ENCODE data around the gene ABHD10.

DNA sequence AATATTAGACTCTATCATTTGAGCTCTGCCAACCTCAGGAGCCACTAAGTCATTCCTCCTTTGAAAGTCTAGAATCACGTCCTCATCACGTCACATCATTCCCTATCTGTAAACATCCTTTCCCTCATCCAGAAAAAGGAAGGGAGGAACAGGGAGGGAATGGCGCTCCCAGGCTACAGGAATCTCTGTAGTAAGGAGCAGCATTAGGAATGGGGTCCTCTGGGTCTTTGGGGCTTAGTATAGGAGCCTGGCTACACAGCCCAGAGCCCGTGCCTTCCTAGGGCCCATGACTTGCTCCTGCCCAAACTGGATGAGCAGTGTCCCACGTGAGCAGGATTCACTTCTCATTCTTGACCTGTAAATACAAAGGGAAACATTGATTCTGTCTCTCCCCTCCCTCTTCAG lies 21.5 kb downstream of the ABHD10 start:
- TF ChIP-seq, protein P1, sequence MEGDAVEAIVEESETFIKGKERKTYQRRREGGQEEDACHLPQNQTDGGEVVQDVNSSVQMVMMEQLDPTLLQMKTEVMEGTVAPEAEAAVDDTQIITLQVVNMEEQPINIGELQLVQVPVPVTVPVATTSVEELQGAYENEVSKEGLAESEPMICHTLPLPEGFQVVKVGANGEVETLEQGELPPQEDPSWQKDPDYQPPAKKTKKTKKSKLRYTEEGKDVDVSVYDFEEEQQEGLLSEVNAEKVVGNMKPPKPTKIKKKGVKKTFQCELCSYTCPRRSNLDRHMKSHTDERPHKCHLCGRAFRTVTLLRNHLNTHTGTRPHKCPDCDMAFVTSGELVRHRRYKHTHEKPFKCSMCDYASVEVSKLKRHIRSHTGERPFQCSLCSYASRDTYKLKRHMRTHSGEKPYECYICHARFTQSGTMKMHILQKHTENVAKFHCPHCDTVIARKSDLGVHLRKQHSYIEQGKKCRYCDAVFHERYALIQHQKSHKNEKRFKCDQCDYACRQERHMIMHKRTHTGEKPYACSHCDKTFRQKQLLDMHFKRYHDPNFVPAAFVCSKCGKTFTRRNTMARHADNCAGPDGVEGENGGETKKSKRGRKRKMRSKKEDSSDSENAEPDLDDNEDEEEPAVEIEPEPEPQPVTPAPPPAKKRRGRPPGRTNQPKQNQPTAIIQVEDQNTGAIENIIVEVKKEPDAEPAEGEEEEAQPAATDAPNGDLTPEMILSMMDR (IDR thresholded peaks at IDR 0.05): no peak
- TF ChIP-seq POLR2A (IDR thresholded peaks at IDR 0.05): no peak

Measured in lower leg skin (tissue), 3 donors.